ENCODE measurements around the gene ENO3. TPM values are rescaled to one million over a fixed set of nuclear protein-coding genes. Genes with fewer than 3 reads are reported as not detected.
A peak's percentile ranks its signal among the peaks of the same experiment; 100 is the strongest.

The ENO3 gene
- polyA plus RNA-seq, 3 donors = 0.36 to 14.2 (median 0.60) TPM

- Histone ChIP-seq H3K9me3 (replicated peaks in 1 of 2; ENCODE audit: control insufficient read depth in 1 of 2, insufficient read depth in 1 of 2, low read length in 2 of 2) (no peaks in the 10 kb centered on the region), H3K36me3 (replicated peaks in 1 of 2; ENCODE audit: control insufficient read depth in 1 of 2, insufficient read depth in 2 of 2, low read length in 2 of 2) (peaks cover 7 to 20% of the 10 kb centered on the region in 2 donors), H3K79me2 (ENCODE audit: insufficient read depth, low read length) (peaks cover 33% of the 10 kb centered on the region), H3K27me3 (ENCODE audit: control insufficient read depth in 2 of 2, insufficient read depth in 2 of 2, low read length in 2 of 2) (no peaks in the 10 kb centered on the region), H4K20me1 (ENCODE audit: insufficient read depth, low read length) (no peaks in the 10 kb centered on the region), H3K4me1 (ENCODE audit: control insufficient read depth in 1 of 2, insufficient read depth in 2 of 2, low read length in 2 of 2) (peaks cover 27 to 37% of the 10 kb centered on the region in 2 donors), H3K27ac (ENCODE audit: low read depth in 1 of 2, low read length in 2 of 2) (peak overlapping the region; percentile 77 to 95), H3K9ac (ENCODE audit: insufficient read depth, low read length, poor library complexity, severe bottlenecking) (peak overlapping the region; percentile 91), H2AFZ (ENCODE audit: insufficient read depth, low read depth, low read length, poor library complexity, severe bottlenecking) (peak overlapping the region; percentile 94), H3K4me2 (replicated peaks; ENCODE audit: extremely low read depth, low read length, poor library complexity, severe bottlenecking) (peak overlapping the region; percentile 98), H3K4me3 (replicated peaks in 1 of 3; ENCODE audit: low read depth in 2 of 3, low read length in 3 of 3) (peak overlapping the region; percentile 78 to 99 (median 81))
- H3K4me3 Mint-ChIP-seq = peak overlapping the region; percentile 92 to 96
- TF ChIP-seq CTCF (IDR thresholded peaks at IDR 0.05) = no peak
- DNase-seq = peak in 1 of 3 donors; percentile 38
- H3K4me1 Mint-ChIP-seq = peaks cover 39% of the 10 kb centered on the region
- intact Hi-C loops (cut with micrococcal nuclease) = loop anchor here (5.0 kb wide), 2 partner anchors 36 to 81 kb away; partner anchors contain the start of gene ENO3 (in 1 of the 2)
- peak overlapping the region; percentile 84 to 97 (median 96) for H3K27ac Mint-ChIP-seq
- peaks cover 0 to 2% (median 0%) of the 10 kb centered on the region in 7 donors for H3K9me3 Mint-ChIP-seq
- H3K27me3 Mint-ChIP-seq (ENCODE audit: low read depth in 3 of 3) = peaks cover 0 to 2% (median 1%) of the 10 kb centered on the region in 3 donors
- WGBS (ENCODE audit: insufficient coverage) = 1% methylated on average over 20 of the region's 30 CpGs
- peaks cover 23 to 30% of the 10 kb centered on the region in 2 donors for H3K36me3 Mint-ChIP-seq
These were observed 37.0 kb downstream of the ENO3 start for GRCh38 chr17:4987767-4988567.

- Mint-ChIP-seq H3K4me3 (no peak overlapping the region), H3K9me3 (peaks cover 0 to 2% (median 0%) of the 10 kb centered on the region in 7 donors), H3K27me3 (ENCODE audit: low read depth in 3 of 3) (peaks cover 18 to 27% (median 20%) of the 10 kb centered on the region in 3 donors), H3K27ac (peak overlapping the region in 1 of 7 donors; percentile 66), H3K4me1 (peaks cover 25% of the 10 kb centered on the region), H3K36me3 (peaks cover 4 to 9% of the 10 kb centered on the region in 2 donors)
- Histone ChIP-seq H3K9me3 (replicated peaks in 1 of 2; ENCODE audit: control insufficient read depth in 1 of 2, insufficient read depth in 1 of 2, low read length in 2 of 2) (no peaks in the 10 kb centered on the region), H3K4me2 (replicated peaks; ENCODE audit: extremely low read depth, low read length, poor library complexity, severe bottlenecking) (no peak overlapping the region), H3K36me3 (replicated peaks in 1 of 2; ENCODE audit: control insufficient read depth in 1 of 2, insufficient read depth in 2 of 2, low read length in 2 of 2) (no peaks in the 10 kb centered on the region), H2AFZ (ENCODE audit: insufficient read depth, low read depth, low read length, poor library complexity, severe bottlenecking) (no peak overlapping the region), H3K4me1 (ENCODE audit: control insufficient read depth in 1 of 2, insufficient read depth in 2 of 2, low read length in 2 of 2) (peaks cover 16 to 24% of the 10 kb centered on the region in 2 donors), H4K20me1 (ENCODE audit: insufficient read depth, low read length) (peaks cover 8% of the 10 kb centered on the region), H3K27ac (ENCODE audit: low read depth in 1 of 2, low read length in 2 of 2) (no peak overlapping the region), H3K4me3 (replicated peaks in 1 of 3; ENCODE audit: low read depth in 2 of 3, low read length in 3 of 3) (no peak overlapping the region), H3K9ac (ENCODE audit: insufficient read depth, low read length, poor library complexity, severe bottlenecking) (no peak overlapping the region), H3K27me3 (ENCODE audit: control insufficient read depth in 2 of 2, insufficient read depth in 2 of 2, low read length in 2 of 2) (peaks cover 0 to 10% of the 10 kb centered on the region in 2 donors), H3K79me2 (ENCODE audit: insufficient read depth, low read length) (peaks cover 9% of the 10 kb centered on the region)
- no peak for TF ChIP-seq CTCF (IDR thresholded peaks at IDR 0.05)
- no peak for DNase-seq
- WGBS (ENCODE audit: insufficient coverage) = 91% methylated on average over 5 of the region's 6 CpGs
- intact Hi-C loops (cut with micrococcal nuclease) = no loop called here
These were observed 43.2 kb downstream of the ENO3 start for GRCh38 chr17:4994081-4994595.

Data from CD14-positive monocyte (primary cell).